NCI-H1694 treated with DMSO at 0.1 percent for 48 hours (cell line): ENCODE data around the gene WDR93.

Experiments used
- DNase-seq: peaks from one replicate; lab custom pipeline; 2025; lab: John Stamatoyannopoulos, UW

Gene WDR93

DNA sequence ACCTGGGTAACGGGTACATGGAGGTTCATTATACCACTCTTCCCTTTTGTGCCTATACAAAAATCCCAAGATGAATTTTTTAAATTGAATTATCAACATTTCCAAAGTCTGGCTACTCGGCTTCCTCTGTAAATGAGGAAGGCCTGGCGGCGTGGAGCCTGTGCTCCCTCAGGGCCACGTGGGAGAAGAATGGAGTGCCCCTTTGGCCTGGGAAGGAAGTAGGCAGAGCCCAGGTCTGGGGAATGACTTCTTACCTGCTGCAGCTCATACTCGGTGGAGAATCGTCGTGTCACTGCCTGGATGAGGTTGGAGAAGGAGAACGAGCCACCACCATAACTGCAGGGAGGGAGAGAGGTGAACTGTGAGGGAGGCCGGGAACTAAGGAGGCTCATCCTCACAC, 99.6 kb downstream of the WDR93 start:
- no peak for DNase-seq

DNA sequence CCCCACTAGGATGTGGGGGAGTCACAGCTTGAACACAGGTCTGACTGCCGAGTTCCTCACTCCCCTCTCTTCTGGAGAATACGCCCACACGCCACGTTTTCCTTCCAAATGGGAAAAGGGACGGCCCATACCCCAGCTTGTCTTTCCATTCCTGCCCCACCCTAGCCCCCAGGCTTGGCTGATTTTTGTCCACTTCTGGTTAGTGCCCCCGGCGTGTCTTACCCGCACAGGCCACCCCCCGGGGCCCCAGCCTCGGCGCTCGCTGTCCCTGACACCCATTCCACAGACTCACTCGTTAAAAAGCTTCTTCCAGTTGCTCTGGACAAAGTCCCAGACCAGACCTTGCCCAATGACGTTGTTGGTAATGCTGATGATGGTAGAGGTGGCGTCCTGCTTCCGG, 100.0 kb downstream of the WDR93 start:
- DNase-seq = no peak

DNA sequence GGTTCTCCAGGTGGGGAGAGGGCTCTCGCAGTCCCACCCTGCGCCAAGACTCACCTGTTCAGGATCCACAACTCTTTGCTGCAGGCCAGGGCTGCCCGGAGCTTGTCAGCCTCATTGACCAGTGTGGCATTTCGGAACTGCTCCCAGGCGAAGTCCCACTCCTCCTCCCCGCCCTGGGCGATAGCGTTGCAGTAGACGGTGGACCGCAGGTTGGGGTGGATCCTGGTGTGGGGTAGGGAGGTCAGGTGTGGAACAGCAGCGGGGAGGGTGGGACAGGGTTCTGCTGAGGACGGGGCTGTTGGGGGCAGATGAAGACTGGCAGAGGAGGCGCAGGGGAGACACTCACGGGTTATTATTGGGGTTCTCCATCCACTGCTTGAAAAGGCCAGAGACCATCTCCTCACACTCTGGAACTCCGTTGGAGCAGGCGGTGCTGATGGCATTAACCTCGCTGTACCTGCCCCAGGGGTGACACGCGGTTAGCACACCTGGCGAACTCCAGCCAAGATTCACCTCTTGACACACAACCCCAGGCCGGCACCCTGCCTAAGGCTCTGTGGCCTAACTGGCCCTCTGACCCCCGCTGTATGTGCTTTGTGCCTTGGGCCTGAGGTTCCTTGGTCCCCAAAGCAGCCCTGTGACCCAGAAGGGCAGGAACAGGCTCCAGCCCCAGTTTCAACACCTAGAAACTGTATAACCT, 101.6 kb downstream of the WDR93 start:
- no peak for DNase-seq
